Measurements from ENCODE around the gene APC2. TPM values are rescaled to one million over a fixed set of nuclear protein-coding genes. Genes with fewer than 3 reads are reported as not detected.
A peak's percentile ranks its signal among the peaks of the same experiment; 100 is the strongest.

Gene APC2
- total RNA-seq, 1 donor from 2014 or later: 0.17 TPM

DNA sequence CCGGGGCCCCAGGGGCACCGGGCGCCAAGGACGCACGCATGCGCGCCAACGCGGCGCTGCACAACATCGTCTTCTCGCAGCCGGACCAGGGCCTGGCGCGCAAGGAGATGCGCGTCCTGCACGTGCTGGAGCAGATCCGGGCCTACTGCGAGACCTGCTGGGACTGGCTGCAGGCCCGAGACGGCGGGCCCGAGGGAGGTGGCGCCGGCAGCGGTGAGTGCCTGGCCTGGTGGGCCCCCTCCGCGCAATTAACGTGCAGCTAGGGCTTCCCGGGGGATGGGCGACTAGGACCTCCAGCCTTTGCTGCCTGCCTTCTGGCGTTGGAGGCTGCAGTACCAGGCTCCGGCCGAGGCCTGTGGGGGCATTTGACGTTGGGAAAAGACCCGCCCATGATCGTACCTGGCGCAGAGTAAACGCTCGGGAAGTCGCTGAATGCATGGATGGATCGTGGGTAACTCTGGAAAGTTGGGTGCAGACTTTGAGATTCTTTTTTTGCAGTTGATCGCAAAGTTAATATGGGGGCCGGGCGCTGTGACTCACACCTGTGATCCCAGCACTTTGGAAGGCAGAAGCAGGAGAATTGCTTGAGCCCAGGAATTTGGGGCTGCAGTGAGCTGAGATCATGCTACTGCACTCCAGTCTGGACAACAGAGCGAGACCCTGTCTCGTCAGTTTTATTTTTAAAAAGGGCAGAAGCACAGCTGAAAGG is 7.3 kb downstream of the APC2 start:
- ATAC-seq (no peak), DNase-seq (peak; percentile 35)
- intact Hi-C loops (cut with micrococcal nuclease): no loop called here

DNA sequence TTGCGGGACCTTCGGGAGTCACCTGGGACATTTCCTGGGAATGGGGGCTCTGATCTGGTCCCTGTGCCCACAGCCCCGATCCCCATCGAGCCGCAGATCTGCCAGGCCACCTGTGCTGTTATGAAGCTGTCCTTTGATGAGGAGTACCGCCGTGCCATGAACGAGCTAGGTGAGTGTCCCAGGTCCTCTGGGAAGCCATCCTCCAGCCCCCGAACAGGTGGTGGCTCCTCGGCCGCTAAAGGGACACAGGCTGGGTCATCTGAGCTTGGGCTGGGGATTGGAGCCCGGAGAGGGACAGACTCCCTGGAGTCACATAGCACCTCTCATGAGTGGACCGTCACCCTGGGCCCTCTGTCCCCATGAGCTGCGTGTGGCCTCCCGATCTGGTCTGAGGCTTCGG is 8.0 kb downstream of the APC2 start:
- intact Hi-C loops (cut with micrococcal nuclease): no loop called here
- no peak for DNase-seq
- ATAC-seq: no peak

- intact Hi-C loops (cut with micrococcal nuclease): no loop called here
- no peak for ATAC-seq
- no peak for DNase-seq
These were observed 9.6 kb downstream of the APC2 start for GRCh38 chr19:1459479-1459878.

DNA sequence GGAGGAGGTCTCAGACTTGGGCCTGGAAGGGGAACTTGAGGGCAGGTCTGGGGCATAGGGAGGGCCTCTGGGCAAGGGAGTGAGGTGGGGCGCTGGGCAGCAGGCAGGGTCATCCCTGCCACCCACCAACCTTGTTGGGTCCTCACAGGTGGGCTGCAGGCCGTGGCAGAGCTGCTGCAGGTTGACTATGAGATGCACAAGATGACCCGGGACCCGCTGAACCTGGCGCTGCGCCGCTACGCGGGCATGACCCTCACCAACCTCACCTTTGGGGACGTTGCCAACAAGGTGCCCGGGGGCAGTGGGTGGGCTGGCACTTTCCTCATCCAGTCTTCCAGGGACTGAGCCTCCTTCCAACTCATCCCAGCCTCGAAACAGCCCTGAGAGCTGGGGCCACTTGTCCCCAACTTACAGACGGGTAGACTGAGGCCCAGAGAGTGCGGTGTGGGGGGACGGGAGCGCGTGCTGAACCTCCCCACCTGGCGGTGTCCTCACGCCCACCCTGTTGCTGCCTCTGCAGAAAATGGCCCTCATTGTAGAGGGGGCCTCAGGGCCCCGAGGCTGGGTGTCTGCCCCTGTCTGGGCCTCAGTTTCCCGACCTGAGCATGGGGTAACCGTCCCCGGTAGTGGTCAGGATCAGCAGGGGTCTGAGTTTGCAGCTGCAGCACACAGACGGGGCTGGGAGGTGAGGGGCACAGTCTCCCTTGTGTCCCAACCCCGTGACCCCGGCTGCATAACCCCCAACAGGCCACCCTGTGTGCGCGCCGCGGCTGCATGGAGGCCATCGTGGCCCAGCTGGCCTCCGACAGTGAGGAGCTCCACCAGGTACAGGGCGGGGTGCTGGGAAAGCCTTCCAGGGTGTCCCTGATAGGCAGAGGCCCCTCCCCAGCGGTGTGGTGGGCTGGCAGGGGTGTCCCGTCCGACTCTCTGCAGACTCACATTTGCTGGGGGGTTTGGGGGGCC is 10.4 kb downstream of the APC2 start:
- intact Hi-C loops (cut with micrococcal nuclease): no loop called here
- no peak for DNase-seq
- ATAC-seq: no peak

DNA sequence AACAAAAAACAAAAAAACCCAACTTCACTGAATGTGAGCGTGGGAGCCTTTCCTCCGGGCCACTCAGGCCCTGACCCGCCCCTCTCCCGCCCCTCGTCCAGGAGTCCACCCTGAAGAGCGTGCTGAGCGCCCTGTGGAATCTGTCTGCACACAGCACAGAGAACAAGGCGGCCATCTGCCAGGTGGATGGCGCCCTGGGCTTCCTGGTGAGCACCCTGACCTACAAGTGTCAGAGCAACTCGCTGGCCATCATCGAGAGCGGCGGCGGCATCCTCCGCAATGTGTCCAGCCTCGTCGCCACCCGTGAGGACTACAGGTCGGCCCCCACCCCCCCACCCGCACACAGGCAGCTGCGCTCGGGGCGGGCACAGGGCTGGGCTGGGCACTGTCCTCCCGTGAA is 11.9 kb downstream of the APC2 start:
- intact Hi-C loops (cut with micrococcal nuclease): no loop called here
- DNase-seq (no peak), ATAC-seq (no peak)

DNA sequence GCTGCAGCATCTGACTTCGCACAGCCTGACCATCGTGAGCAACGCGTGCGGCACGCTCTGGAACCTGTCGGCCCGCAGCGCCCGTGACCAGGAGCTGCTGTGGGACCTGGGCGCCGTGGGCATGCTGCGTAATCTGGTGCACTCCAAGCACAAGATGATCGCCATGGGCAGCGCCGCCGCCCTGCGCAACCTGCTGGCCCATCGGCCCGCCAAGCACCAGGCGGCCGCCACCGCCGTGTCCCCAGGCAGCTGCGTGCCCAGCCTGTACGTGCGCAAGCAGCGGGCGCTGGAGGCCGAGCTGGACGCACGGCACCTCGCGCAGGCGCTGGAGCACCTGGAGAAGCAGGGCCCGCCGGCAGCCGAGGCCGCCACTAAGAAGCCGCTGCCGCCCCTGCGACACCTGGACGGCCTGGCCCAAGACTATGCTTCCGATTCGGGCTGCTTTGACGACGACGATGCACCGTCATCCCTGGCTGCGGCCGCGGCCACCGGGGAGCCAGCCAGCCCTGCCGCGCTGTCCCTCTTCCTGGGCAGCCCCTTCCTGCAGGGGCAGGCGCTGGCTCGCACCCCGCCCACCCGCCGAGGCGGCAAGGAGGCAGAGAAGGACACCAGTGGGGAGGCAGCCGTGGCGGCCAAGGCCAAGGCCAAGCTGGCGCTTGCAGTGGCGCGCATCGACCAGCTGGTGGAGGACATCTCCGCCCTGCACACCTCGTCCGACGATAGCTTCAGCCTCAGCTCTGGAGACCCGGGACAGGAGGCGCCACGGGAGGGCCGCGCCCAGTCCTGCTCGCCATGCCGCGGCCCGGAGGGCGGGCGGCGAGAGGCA is 15.5 kb downstream of the APC2 start:
- intact Hi-C loops (cut with micrococcal nuclease): no loop called here
- peak; percentile 58 for ATAC-seq
- DNase-seq: peak; percentile 66

GRCh38 chr19:1466018-1466460 is 16.1 kb downstream of the APC2 start:
- intact Hi-C loops (cut with micrococcal nuclease): no loop called here
- ATAC-seq: no peak
- DNase-seq: no peak

- ATAC-seq: no peak
- intact Hi-C loops (cut with micrococcal nuclease): no loop called here
- DNase-seq: no peak
These were observed 16.7 kb downstream of the APC2 start for GRCh38 chr19:1466461-1467214.

GRCh38 chr19:1467215-1467489 is 17.2 kb downstream of the APC2 start:
- intact Hi-C loops (cut with micrococcal nuclease): no loop called here
- no peak for DNase-seq
- ATAC-seq: no peak

- no peak for ATAC-seq
- intact Hi-C loops (cut with micrococcal nuclease): no loop called here
- DNase-seq: no peak
These were observed 17.8 kb downstream of the APC2 start for GRCh38 chr19:1467490-1468273.

GRCh38 chr19:1468274-1468820 is 18.4 kb downstream of the APC2 start:
- ATAC-seq (no peak), DNase-seq (no peak)
- intact Hi-C loops (cut with micrococcal nuclease): no loop called here

DNA sequence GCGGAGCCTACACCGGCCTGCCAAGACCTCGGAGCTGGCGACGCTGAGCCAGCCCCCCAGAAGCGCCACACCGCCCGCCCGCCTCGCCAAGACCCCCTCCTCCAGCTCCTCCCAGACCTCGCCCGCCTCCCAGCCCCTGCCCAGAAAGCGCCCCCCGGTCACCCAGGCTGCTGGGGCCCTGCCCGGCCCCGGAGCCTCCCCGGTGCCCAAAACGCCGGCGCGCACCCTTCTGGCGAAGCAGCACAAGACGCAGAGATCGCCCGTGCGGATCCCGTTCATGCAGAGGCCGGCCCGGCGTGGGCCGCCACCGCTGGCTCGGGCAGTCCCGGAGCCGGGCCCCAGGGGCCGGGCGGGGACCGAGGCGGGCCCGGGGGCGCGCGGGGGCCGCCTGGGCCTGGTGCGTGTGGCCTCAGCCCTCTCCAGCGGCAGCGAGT is 18.9 kb downstream of the APC2 start:
- DNase-seq (peak; percentile 56), ATAC-seq (peak; percentile 8)
- intact Hi-C loops (cut with micrococcal nuclease): no loop called here

- no peak for ATAC-seq
- peak; percentile 46 for DNase-seq
These were observed 19.5 kb downstream of the APC2 start for GRCh38 chr19:1469255-1470054.

GRCh38 chr19:1470055-1470304 is 20.1 kb downstream of the APC2 start:
- intact Hi-C loops (cut with micrococcal nuclease): no loop called here
- ATAC-seq: peak; percentile 12
- DNase-seq: no peak

More at GRCh38 chr19:1469255-1470054, 19.5 kb downstream of the APC2 start:
- intact Hi-C loops (cut with micrococcal nuclease): no loop called here

GRCh38 chr19:1470305-1471009 is 20.5 kb downstream of the APC2 start:
- peak; percentile 55 for ATAC-seq
- peak; percentile 68 for DNase-seq
- intact Hi-C loops (cut with micrococcal nuclease): no loop called here

GRCh38 chr19:1471010-1471514 is 21.1 kb downstream of the APC2 start:
- intact Hi-C loops (cut with micrococcal nuclease): no loop called here
- ATAC-seq (peak; percentile 9), DNase-seq (peak; percentile 39)
